Activated CD4-positive, alpha-beta T cell treated with anti-CD3 and anti-CD28 coated beads for 36 hours (primary cell): Measurements from ENCODE around the gene KLHL26. TPM values are rescaled to one million over a fixed set of nuclear protein-coding genes. Genes with fewer than 3 reads are reported as not detected.
"Not testable (repeated sequence)": the region's sequence is repeated elsewhere in the genome, so short reads cannot be mapped to it uniquely, and the experiment has no call there.

ENCODE experiments used
- ATAC-seq: fragments of 200-7000 bp; cut with Tn5 transposase; one replicate; pipeline ENCODE4 v1.10.0; 2021; ENCODE audit warnings: mild to moderate bottlenecking, moderate library complexity
- CTCF ChIA-PET: fragments of 350-600 bp; sonication (Branson Sonifier 250); formaldehyde crosslinking; loops from one replicate; lab custom pipeline; 2021; ENCODE audit warnings: antibody characterized with exemption; lab: Charles Lee
- POLR2A ChIA-PET: fragments of 350-600 bp; sonication (Branson Sonifier 250); formaldehyde crosslinking; loops from one replicate; lab custom pipeline; 2021; ENCODE audit warnings: antibody characterized with exemption, inconsistent platforms; lab: Charles Lee
- DNase-seq: peaks from one replicate; pipeline ENCODE4 v3.0.0-alpha.2; 2020
- H3K27ac Mint-ChIP-seq: one replicate; pipeline ENCODE4 v1.8.0; 2021; ENCODE audit warnings: mixed read lengths
- H3K27me3 Mint-ChIP-seq: one replicate; pipeline ENCODE4 v1.8.0; 2021; ENCODE audit warnings: mixed read lengths
- H3K36me3 Mint-ChIP-seq: one replicate; pipeline ENCODE4 v1.8.0; 2021; ENCODE audit warnings: low read depth, mixed read lengths
- H3K4me1 Mint-ChIP-seq: one replicate; pipeline ENCODE4 v1.8.0; 2021; ENCODE audit warnings: mixed read lengths
- H3K4me3 Mint-ChIP-seq: one replicate; pipeline ENCODE4 v1.8.0; 2021; ENCODE audit warnings: mild to moderate bottlenecking, moderate library complexity, mixed read lengths
- H3K9me3 Mint-ChIP-seq: one replicate; pipeline ENCODE4 v1.8.0; 2021; ENCODE audit warnings: low read depth, mixed read lengths
- intact Hi-C, 2 experiments: fragments of 100-400 bp; cut with DNase I in 1 of 2; cut with micrococcal nuclease in 1 of 2; formaldehyde crosslinking; loops; one replicate each; pipeline versions ENCODE4 v1.14.2 to v1.15.1; 2022 to 2024; cut with DNase I, micrococcal nuclease
- total RNA-seq, 2 experiments: library from RNA; stranded (reverse); gene quantifications; one replicate each; pipeline ENCODE4 v1.2.3, GENCODE V29; 2021

Gene KLHL26
- total RNA-seq: 10 to 100 TPM in 1 of 2 experiments, 1 to 10 TPM in 1; 9.9 to 11.9 TPM

DNA sequence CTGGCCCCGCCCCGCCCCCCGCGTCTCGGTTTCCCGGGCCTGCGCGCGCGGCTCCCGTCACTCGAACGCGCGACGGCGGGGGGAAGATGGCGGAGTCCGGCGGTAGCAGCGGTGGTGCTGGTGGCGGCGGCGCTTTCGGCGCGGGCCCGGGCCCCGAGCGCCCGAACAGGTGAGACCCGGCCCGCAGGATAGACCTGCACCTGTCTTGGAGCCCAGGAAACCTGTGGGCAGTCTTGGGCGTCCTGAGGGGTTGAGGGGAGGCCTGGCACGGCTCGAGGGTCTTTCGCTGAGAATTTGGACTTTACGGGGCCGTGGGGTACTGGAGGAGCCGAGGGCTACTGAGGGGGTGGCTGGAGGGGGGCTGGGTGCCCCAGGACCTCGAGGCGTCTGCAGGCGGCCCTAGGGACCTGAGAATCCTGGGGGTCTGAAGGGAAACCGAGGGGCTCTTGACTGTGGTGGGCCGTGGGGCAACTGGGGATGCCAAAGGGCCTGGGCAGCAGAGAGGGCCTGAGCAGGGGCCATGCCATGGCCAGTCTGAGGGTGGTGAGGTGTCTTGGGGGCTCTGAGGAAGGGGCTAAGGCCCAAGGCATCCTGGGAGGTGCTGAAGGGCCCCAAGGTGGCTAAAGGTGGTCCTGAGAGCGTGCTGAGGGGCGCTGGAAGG is at the start of gene KLHL26:
Gene KLHL26, plus strand, starts transcription at position 60 of the 661 bp plus-strand sequence. Its CDS starts 27 bp downstream, at position 87.
- Mint-ChIP-seq H3K4me3 (peak within 1 kb of the TSS; percentile 84), H3K36me3 (no peaks in the 10 kb centered on the region), H3K9me3 (no peaks in the 10 kb centered on the region), H3K27ac (peak within 1 kb of the TSS; percentile 84), H3K4me1 (peaks cover 24% of the 10 kb centered on the region), H3K27me3 (no peaks in the 10 kb centered on the region)
- POLR2A ChIA-PET: no interaction called here
- CTCF ChIA-PET: no interaction called here
- intact Hi-C loops: loop anchor here (1.0 to 5.0 kb wide), 24 partner anchors 42 to 770 kb away; partner anchors contain the start of genes COPE (in 2 of the 2), CRTC1 (in 2 of the 2), DDX49 (in 2 of the 2) and ELL (in 2 of the 2)
- DNase-seq (no peak), ATAC-seq (no peak)

DNA sequence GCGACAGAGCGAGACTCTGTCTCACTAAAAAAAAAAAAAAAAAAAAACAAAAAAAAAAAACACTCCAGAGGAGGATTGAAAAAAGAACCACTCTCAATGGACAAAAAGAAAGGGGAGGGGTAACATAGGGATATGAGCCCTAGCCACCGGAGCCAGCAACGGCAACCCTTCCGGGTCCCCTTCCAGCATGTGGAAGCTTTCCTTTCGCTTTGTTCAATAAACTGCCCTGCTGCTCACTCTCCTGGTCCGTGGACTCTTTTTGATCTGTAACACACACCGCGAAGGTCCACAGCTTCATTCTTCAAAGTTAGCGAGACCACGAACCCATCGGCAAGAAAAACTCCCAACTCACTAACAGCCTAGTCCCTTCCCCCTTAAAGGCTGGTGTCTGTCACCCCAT is 49.3 kb upstream of the KLHL26 start:
- POLR2A ChIA-PET: no interaction called here

DNA sequence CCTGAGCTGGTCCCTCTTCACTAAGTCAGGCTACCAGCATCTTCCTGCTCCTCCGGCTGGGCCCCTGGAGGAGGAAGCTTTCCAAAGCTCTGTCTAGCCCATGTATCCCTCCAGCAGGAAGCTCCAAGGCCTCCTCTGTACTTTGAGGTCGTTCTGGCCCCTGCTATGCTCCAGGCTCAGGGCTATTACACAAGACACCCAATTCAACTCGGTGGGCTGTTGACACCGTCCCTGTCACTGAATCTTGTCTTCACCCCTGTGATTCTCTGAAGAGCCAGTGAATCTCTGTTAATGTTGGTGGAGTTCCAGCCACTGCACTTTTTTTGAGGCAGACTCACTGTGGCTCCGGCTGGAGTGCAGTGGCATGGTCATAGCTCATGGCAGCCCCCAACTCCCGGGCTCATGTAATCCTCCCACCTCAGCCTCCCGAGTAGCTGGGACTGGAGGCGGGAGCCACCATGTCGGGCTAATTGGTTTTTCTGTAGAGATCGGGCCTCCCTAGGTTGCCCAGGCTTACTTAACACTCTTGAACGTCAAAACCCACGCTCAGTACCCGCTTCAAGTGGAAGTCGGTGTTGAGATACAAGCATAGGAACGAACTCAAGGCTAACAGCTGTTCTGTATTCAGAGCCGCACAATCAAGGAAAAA is 48.7 kb upstream of the KLHL26 start:
- peak overlapping the region; percentile 90 for H3K4me3 Mint-ChIP-seq
- H3K27me3 Mint-ChIP-seq: no peaks in the 10 kb centered on the region
- H3K36me3 Mint-ChIP-seq: peaks cover 13% of the 10 kb centered on the region
- ATAC-seq: peak; percentile 8
- intact Hi-C loops: loop anchor here (1.0 to 5.0 kb wide), 7 partner anchors 17 to 604 kb away; partner anchors contain the start of genes ARMC6 (in 1 of the 2), BORCS8 (in 1 of the 2), COPE (in 1 of the 2) and CRTC1 (in 1 of the 2)
- peaks cover 28% of the 10 kb centered on the region for H3K4me1 Mint-ChIP-seq
- CTCF ChIA-PET: interaction anchor here (0.5 to 3.6 kb wide), 17 partner anchors 10 to 332 kb away, joined by 3 to 21 read pairs (median 3); partner anchors contain the start of genes COPE, DDX49 and UBA52
- no peak for DNase-seq
- no peaks in the 10 kb centered on the region for H3K9me3 Mint-ChIP-seq
- POLR2A ChIA-PET: interaction anchor here (0.6 to 2.1 kb wide), 4 partner anchors 17 to 102 kb away, joined by 4 to 11 read pairs (median 6); partner anchors contain the start of genes KXD1 and UBA52
- peak overlapping the region; percentile 90 for H3K27ac Mint-ChIP-seq

More for the DNA sequence above, 49.3 kb upstream of the KLHL26 start:
- Mint-ChIP-seq H3K4me3 (peak overlapping the region; percentile 90), H3K4me1 (peaks cover 28% of the 10 kb centered on the region), H3K9me3 (no peaks in the 10 kb centered on the region), H3K36me3 (peaks cover 13% of the 10 kb centered on the region), H3K27me3 (no peaks in the 10 kb centered on the region), H3K27ac (peak overlapping the region; percentile 90)
- CTCF ChIA-PET: interaction anchor here (0.5 to 3.6 kb wide), 15 partner anchors 10 to 332 kb away, joined by 3 to 21 read pairs (median 3); partner anchors contain the start of genes COPE, DDX49 and UBA52
- intact Hi-C loops: loop anchor here in 1 of 2 experiments (5.0 kb wide), 3 partner anchors 135 to 605 kb away; partner anchors contain the start of genes BORCS8, RFXANK and SLC25A42
- DNase-seq (no peak), ATAC-seq (no peak)

- ATAC-seq: peak; percentile 81
- intact Hi-C loops: loop anchor here (1.0 to 5.0 kb wide), 14 partner anchors 17 to 604 kb away; partner anchors contain the start of genes COPE (in 2 of the 2), DDX49 (in 2 of the 2), ELL (in 2 of the 2) and UBA52 (in 2 of the 2)
- Mint-ChIP-seq H3K27ac (peak within 1 kb of the TSS; percentile 92), H3K4me3 (peak within 1 kb of the TSS; percentile 90), H3K27me3 (no peaks in the 10 kb centered on the region), H3K4me1 (peaks cover 31% of the 10 kb centered on the region), H3K36me3 (peaks cover 13% of the 10 kb centered on the region), H3K9me3 (no peaks in the 10 kb centered on the region)
- ChIA-PET POLR2A (interaction anchor here (0.6 to 2.1 kb wide), 7 partner anchors 17 to 331 kb away, joined by 3 to 11 read pairs (median 4); partner anchors contain the start of genes COPE, DDX49, JUND and KXD1), CTCF (interaction anchor here (0.5 to 3.6 kb wide), 14 partner anchors 11 to 482 kb away, joined by 3 to 21 read pairs (median 3); partner anchors contain the start of genes COPE, DDX49 and UBA52)
- DNase-seq: peak; percentile 91
These were observed 48.0 kb upstream of the KLHL26 start, which contains the start of gene REX1BD for GRCh38 chr19:18588611-18589379. TSS of gene REX1BD (plus strand) at chr19:18588798. CDS start at chr19:18588802, 4 bp downstream.

- CTCF ChIA-PET: interaction anchor here (0.5 to 3.6 kb wide), 12 partner anchors 12 to 446 kb away, joined by 3 to 21 read pairs (median 4); partner anchors contain the start of genes COPE, DDX49 and UBA52
- DNase-seq (peak; percentile 89), ATAC-seq (peak; percentile 69)
- Mint-ChIP-seq H3K27ac (peak overlapping the region; percentile 92), H3K9me3 (no peaks in the 10 kb centered on the region), H3K4me1 (peaks cover 32% of the 10 kb centered on the region), H3K4me3 (peak overlapping the region; percentile 90), H3K27me3 (no peaks in the 10 kb centered on the region), H3K36me3 (peaks cover 13% of the 10 kb centered on the region)
- POLR2A ChIA-PET: interaction anchor here (0.6 to 2.1 kb wide), 7 partner anchors 18 to 330 kb away, joined by 3 to 11 read pairs (median 3); partner anchors contain the start of genes COPE, DDX49, JUND and KXD1
- intact Hi-C loops: loop anchor here (1.0 to 10.0 kb wide), 17 partner anchors 18 to 603 kb away; partner anchors contain the start of genes COPE (in 2 of the 2), DDX49 (in 2 of the 2), ELL (in 2 of the 2) and ARMC6 (in 1 of the 2)
These were observed 47.2 kb upstream of the KLHL26 start for GRCh38 chr19:18589380-18590272.

GRCh38 chr19:18590273-18591272 is 46.3 kb upstream of the KLHL26 start:
- peaks cover 32% of the 10 kb centered on the region for H3K4me1 Mint-ChIP-seq
- CTCF ChIA-PET: interaction anchor here (0.5 to 1.1 kb wide), 4 partner anchors 68 to 445 kb away, joined by 3 to 7 read pairs (median 4); no protein-coding TSS in a partner anchor

GRCh38 chr19:18591735-18592385 is 45.0 kb upstream of the KLHL26 start:
- Mint-ChIP-seq H3K9me3 (no peaks in the 10 kb centered on the region), H3K4me3 (no peak overlapping the region), H3K4me1 (peaks cover 32% of the 10 kb centered on the region), H3K27ac (no peak overlapping the region), H3K27me3 (peaks cover 3% of the 10 kb centered on the region), H3K36me3 (peaks cover 13% of the 10 kb centered on the region)
- ChIA-PET POLR2A (interaction anchor here (0.6 kb wide), 1 partner anchor 88 kb away, joined by 3 read pairs; no protein-coding TSS in a partner anchor), CTCF (interaction anchor here (0.7 to 1.4 kb wide), 3 partner anchors 11 to 255 kb away, joined by 3 to 5 read pairs (median 5); no protein-coding TSS in a partner anchor)
- DNase-seq (no peak), ATAC-seq (no peak)
- intact Hi-C loops: loop anchor here (5.0 to 10.0 kb wide), 3 partner anchors 85 to 255 kb away; no protein-coding TSS in a partner anchor

More at GRCh38 chr19:18590273-18591272, 46.3 kb upstream of the KLHL26 start:
- peaks cover 2% of the 10 kb centered on the region for H3K27me3 Mint-ChIP-seq
- intact Hi-C loops: loop anchor here (5.0 to 10.0 kb wide), 3 partner anchors 87 to 257 kb away; no protein-coding TSS in a partner anchor
- no peak for ATAC-seq
- POLR2A ChIA-PET: interaction anchor here (0.8 to 1.0 kb wide), 2 partner anchors 92 to 241 kb away, joined by 3 read pairs; partner anchors contain the start of gene UPF1
- peak; percentile 41 for DNase-seq
- peaks cover 13% of the 10 kb centered on the region for H3K36me3 Mint-ChIP-seq
- peak overlapping the region; percentile 47 for H3K27ac Mint-ChIP-seq
- H3K4me3 Mint-ChIP-seq: peak overlapping the region; percentile 90
- no peaks in the 10 kb centered on the region for H3K9me3 Mint-ChIP-seq

GRCh38 chr19:18592732-18593131 is 44.1 kb upstream of the KLHL26 start:
- H3K27me3 Mint-ChIP-seq, H3K4me3 Mint-ChIP-seq, H3K9me3 Mint-ChIP-seq, ATAC-seq, H3K27ac Mint-ChIP-seq, DNase-seq: not testable (repeated sequence)
- ChIA-PET POLR2A (interaction anchor here (0.6 kb wide), 1 partner anchor 22 kb away, joined by 3 read pairs; no protein-coding TSS in a partner anchor), CTCF (interaction anchor here (0.6 to 1.4 kb wide), 9 partner anchors 35 to 371 kb away, joined by 3 to 5 read pairs (median 3); no protein-coding TSS in a partner anchor)
- Mint-ChIP-seq H3K4me1 (peaks cover 30% of the 10 kb centered on the region), H3K36me3 (peaks cover 13% of the 10 kb centered on the region)
- intact Hi-C loops: loop anchor here (5.0 to 10.0 kb wide), 3 partner anchors 85 to 255 kb away; no protein-coding TSS in a partner anchor
